DOHH2 (cell line): ENCODE measurements around the gene GFRA1.

ENCODE experiments used
- CTCF ChIP-seq: fragments of 200-600 bp; sonication (generic); IDR thresholded peaks from one replicate; pipeline ENCODE4 v1.5.1; 2014; ENCODE audit warnings: antibody characterized with exemption, mild to moderate bottlenecking, low read depth, low read length; ENCODE audit not compliant: poor library complexity, severe bottlenecking
- EZH2phosphoT487 ChIP-seq: fragments of 200-600 bp; sonication (generic); IDR thresholded peaks from 2 replicates; pipeline ENCODE4 v1.6.1; 2017; ENCODE audit warnings: borderline replicate concordance, mild to moderate bottlenecking, antibody characterized with exemption, low read length, moderate library complexity, mixed read lengths

- TF ChIP-seq EZH2phosphoT487 (no peak), CTCF (no peak)
These were observed 19.3 kb downstream of the GFRA1 start for GRCh38 chr10:116253716-116254115.
